ENCODE data around the gene KCNMB1.
A peak's percentile ranks its signal among the peaks of the same experiment; 100 is the strongest.

The KCNMB1 gene, protein sequence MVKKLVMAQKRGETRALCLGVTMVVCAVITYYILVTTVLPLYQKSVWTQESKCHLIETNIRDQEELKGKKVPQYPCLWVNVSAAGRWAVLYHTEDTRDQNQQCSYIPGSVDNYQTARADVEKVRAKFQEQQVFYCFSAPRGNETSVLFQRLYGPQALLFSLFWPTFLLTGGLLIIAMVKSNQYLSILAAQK

GRCh38 chr5:170388818-170389549 is at the start of gene KCNMB1:
KCNMB1 (minus strand) TSS chr5:170389367; CDS start chr5:170385447, 3,920 bp downstream.
- DNase-seq (ENCODE audit: low read depth in 3 of 3, low spot score in 1 of 3), result no peak

- DNase-seq (ENCODE audit: low read depth in 3 of 3, low spot score in 1 of 3), result no peak
These were observed 49.4 kb upstream of the KCNMB1 start for GRCh38 chr5:170438581-170438980.

- DNase-seq (ENCODE audit: low read depth in 3 of 3, low spot score in 1 of 3), result no peak
These were observed 48.6 kb upstream of the KCNMB1 start for GRCh38 chr5:170437621-170438375.

- no peak for DNase-seq (ENCODE audit: low read depth in 3 of 3, low spot score in 1 of 3)
These were observed 47.2 kb upstream of the KCNMB1 start for GRCh38 chr5:170436335-170436734.

DNA sequence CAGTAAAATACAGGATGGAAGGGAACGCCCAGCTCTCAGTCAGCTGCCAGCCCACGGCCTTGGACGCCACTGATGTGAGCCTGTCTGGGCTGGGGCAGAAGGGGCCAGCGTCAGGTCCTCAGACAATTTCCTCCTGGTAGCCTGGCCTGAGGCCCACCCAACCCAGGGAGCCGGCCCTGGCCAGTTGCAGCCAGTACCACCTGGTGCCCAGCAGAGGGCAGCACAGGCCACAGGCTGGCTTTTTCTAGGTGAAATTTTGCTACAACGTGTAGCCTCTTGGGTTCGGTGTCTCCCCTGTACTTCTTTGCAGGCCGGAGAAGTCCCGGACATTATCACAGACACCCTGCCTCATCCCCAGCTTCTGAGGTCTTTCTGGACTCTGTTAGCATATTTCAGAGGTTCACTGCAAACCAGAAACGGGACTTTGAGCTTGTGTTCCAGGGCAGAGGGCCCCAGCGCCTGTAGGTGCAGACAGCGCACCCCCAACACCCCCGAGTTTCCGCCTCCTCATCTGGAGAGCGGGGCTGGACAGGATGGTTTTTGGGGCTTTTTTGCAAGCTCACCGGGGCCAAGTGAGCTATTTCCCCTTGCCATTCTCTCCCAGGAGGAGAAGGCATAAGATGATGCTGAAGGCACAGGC is 45.9 kb upstream of the KCNMB1 start:
- peak in 2 of 3 donors; percentile 11 to 53 for DNase-seq (ENCODE audit: low read depth in 3 of 3, low spot score in 1 of 3)

- DNase-seq (ENCODE audit: low read depth in 3 of 3, low spot score in 1 of 3), result no peak
These were observed 43.5 kb upstream of the KCNMB1 start for GRCh38 chr5:170432669-170433068.

DNA sequence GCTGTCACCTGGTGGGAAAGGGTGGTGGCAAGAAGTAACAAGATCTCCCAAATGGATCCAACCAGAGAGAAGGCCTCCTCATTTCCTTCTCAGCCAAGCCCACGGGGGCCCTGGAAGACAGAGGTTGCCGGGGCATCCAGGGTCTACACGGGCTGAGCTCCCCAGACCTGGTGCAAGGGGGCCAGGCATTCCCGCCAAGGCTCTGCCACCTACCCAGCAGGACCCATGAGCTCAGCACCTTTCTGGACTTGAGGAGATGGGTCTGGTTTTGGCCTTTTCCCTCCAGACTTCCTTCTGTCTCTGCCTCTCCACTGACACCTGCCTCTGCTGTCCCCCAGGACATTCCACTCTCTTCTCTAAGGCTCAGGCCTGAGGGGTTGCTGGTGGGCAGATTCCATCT is 42.4 kb upstream of the KCNMB1 start:
- DNase-seq (ENCODE audit: low read depth in 3 of 3, low spot score in 1 of 3), result no peak

DNA sequence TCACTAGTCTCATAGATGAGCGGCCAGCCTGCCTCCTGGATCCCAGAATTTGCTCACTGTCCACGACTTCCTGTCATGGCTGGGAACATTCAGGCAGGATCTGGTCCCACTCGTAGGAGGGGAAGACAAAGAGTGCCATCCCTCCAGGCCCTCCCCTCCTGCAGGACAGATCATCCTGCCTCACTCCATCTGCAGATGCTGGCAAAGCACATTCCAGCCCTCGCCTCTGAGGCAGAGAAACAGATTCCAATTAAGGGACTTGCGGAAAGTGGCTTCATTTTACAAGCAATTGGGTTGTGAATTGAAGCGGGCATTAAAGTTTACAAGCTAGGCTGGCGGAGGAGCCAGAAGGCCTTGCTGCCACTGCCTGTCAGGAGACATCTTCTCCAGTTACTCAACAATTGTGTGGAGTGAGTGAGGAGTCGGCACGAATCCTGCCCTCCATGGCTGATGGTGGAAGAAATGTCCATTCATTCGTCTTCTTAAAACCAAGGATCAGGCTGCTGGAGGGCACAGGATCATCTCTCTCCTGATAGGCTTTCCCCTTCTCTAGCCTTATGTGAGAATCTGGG is 41.8 kb upstream of the KCNMB1 start:
- DNase-seq (ENCODE audit: low read depth in 3 of 3, low spot score in 1 of 3), result no peak

DNA sequence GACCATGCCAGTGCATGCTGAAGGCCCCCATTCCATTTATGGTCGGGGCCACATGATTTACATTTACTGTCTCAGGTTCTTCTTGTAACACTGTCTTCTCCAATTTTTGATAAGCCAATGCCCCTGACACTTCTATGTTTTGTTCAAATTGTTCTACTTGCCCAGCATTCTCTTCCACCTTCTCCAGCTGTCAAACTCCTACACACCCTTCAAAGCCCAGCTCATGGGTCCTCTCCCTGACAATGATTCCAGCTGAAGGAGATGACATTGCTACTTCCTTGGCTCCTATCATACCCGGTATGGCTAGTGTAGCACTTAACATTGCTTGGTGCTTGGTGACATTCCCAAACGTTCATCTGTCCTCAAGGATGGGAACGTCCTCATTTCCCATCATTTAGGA is 41.1 kb upstream of the KCNMB1 start:
- DNase-seq (ENCODE audit: low read depth in 3 of 3, low spot score in 1 of 3), result no peak

GRCh38 chr5:170429014-170429413 is 39.8 kb upstream of the KCNMB1 start:
- DNase-seq (ENCODE audit: low read depth in 3 of 3, low spot score in 1 of 3), result no peak

DNA sequence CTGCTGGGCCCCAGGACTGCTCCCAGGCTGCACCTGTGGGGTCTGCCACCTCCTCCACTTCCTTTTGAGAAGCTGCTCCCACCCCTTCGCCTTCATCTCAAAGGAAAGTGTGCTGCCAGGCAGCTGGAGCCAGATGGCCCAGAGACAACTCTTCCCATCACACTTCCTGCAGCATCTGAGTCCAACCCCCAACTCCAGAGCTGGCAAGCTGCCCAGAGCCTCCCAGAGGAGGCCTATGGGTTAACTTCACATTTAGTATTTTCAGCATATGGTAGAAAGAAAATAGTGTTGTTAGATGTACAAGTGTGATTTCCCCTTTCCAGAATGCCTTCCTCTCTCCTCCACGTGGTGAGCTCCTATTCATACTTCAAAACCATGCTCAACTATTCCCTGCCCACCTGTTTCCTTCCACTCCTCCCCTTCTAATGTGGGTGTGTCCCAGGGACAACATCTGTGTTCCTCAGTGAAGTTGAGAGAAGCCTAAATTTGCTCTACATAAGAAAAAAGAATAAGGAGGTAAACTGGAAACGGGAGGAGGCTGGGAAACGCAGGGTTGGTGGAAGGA is 38.6 kb upstream of the KCNMB1 start:
- DNase-seq (ENCODE audit: low read depth in 3 of 3, low spot score in 1 of 3), result no peak

DNA sequence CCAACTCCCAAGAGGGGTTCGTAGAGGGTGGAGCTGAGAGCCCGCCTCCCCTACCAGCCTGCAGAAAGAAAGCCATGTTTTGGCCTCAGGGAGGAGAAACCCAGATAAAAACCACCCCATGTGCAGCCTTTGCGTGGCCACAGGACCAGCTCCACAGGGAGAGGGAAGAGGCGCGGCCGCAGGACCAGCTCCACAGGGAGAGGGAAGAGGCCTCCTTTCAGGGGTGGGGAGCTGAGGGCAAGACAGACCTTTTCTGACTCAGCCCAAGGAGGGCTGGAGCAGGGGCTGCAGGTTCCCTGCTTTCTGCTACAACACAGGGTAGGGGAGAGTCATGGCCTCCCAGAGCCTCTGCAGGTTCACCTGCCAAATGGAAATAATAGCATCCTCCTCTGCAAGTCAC is 37.6 kb upstream of the KCNMB1 start:
- no peak for DNase-seq (ENCODE audit: low read depth in 3 of 3, low spot score in 1 of 3)

- DNase-seq (ENCODE audit: low read depth in 3 of 3, low spot score in 1 of 3), result no peak
These were observed 37.1 kb upstream of the KCNMB1 start for GRCh38 chr5:170426149-170426767.

DNA sequence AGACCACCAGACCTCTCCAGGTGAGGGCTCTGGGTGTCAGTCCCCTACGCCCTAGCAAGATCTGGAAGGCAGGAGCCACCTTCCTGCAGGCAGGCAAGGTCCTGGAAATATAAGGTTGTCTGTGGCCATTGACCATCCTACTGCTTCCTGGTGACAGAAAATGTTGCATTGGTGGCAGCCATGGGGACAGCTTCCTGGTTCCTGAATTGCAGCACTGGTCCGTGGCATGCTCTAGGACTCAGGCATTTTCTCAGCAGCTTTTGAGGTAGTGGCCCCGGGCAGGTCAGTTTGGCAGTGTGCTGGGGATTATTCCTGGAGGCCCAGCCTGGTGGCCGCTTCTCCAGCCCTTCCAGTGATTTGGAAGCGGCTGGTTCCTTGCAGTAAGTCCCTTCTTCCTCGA is 36.6 kb upstream of the KCNMB1 start:
- DNase-seq (ENCODE audit: low read depth in 3 of 3, low spot score in 1 of 3), result no peak

GRCh38 chr5:170424629-170425028 is 35.5 kb upstream of the KCNMB1 start:
- DNase-seq (ENCODE audit: low read depth in 3 of 3, low spot score in 1 of 3), result no peak

GRCh38 chr5:170423692-170424091 is 34.5 kb upstream of the KCNMB1 start:
- DNase-seq (ENCODE audit: low read depth in 3 of 3, low spot score in 1 of 3), result no peak

DNA sequence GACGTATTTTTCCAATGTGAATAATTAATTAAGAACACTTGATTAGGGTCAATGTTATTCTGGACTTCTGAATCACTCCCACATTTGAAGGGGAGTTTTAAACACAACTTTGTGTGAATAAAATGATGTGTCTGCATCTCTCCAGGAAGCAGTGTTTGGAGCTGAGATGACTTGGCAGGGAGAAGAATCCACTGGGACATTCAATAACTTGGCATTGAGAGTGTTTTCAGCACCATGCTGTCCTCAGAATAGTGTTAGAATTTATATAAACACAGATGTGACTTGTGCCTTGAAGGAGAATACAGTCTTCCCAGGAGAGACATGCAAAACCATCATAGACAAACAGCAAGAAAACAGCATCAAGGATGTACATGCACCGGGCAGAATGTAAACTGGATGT is 32.7 kb upstream of the KCNMB1 start:
- no peak for DNase-seq (ENCODE audit: low read depth in 3 of 3, low spot score in 1 of 3)

DNA sequence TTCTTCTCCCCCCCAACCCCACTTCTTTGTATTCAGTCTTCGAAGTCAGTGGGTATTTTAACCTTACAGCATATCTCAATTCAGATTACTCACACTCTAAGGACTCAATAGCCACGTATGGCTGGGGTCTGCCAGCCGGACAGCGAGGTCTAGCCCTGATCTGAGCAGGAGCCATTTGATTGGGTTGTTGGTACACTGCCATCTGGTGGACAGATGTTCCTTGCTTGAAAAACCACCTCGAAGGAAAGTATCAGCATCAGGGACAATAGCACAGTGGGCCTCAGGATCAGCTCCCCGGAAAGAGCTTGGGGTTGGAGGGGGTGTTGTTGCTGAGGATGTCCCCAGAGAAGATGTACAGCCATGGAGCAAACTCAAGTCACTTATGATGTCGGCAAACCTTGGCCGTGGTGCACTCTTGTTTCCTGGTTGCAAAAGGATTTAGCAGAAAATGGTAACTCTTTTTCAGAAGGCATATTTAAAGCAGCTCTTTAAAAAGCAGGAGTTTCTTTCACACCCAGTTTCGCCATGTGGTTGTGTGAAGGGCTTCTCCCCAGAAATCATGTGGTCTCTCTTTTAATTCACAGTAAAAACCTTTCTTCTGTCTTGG is 31.7 kb upstream of the KCNMB1 start:
- DNase-seq (ENCODE audit: low read depth in 3 of 3, low spot score in 1 of 3), result peak in 1 of 3 donors; percentile 9

DNA sequence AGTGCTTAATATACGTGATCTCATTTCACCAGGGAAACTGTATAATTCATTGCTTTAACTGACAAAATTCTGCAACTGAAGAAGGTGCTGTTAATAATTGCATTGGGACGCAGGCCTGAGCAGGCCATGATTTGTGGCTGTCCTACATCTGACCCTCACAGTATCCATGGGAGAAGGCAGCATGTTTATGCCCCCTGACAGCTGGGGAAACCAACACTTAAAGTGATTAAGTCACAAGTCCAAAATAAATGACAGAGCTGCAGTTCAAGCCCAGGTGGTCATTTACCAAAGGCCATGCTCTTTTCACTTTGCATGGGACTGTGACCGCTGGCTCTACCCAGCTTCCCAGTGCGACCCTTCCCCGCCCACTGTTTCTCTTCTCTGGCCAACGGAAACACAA is 30.5 kb upstream of the KCNMB1 start:
- no peak for DNase-seq (ENCODE audit: low read depth in 3 of 3, low spot score in 1 of 3)

- DNase-seq (ENCODE audit: low read depth in 3 of 3, low spot score in 1 of 3), result no peak
These were observed 29.6 kb upstream of the KCNMB1 start for GRCh38 chr5:170418736-170419135.

Measured in stimulated activated CD4-positive, alpha-beta T cell treated with anti-CD3 and anti-CD28 coated beads, TNF-alpha, amount 100 ng/mL, for 1 hour (primary cell).